Mesendoderm (in vitro differentiated cells): Measurements from ENCODE around the gene UBAP2L.
"Not testable (repeated sequence)": the region's sequence is repeated elsewhere in the genome, so short reads cannot be mapped to it uniquely, and the experiment has no call there.

Experiments
- DNase-seq: peaks from one replicate; pipeline ENCODE4 v3.0.0; 2013
- H2AK5ac ChIP-seq: 2 replicates; pipeline ENCODE4 v1.6.1; 2013; ENCODE audit warnings: low read length, inconsistent platforms
- H2BK120ac ChIP-seq: 2 replicates; pipeline ENCODE4 v1.6.1; 2013; ENCODE audit warnings: low read depth, mild to moderate bottlenecking, low read length, moderate library complexity, mixed read lengths
- H2BK15ac ChIP-seq: replicated peaks from 2 replicates; pipeline ENCODE4 v1.6.1; 2013; ENCODE audit warnings: low read depth, mild to moderate bottlenecking, moderate library complexity
- H2BK5ac ChIP-seq: 2 replicates; pipeline ENCODE4 v1.6.1; 2013; ENCODE audit warnings: low read length, inconsistent platforms
- H3K18ac ChIP-seq: 2 replicates; pipeline ENCODE4 v1.6.1; 2013; ENCODE audit warnings: mild to moderate bottlenecking, low read length, mixed read lengths
- H3K23ac ChIP-seq: one replicate; pipeline ENCODE4 v1.6.1; 2013; ENCODE audit warnings: low read length
- H3K27ac ChIP-seq: 2 replicates; pipeline ENCODE4 v1.5.1; 2013; ENCODE audit warnings: low read depth, mild to moderate bottlenecking, inconsistent platforms, low read length, moderate library complexity
- H3K27me3 ChIP-seq: 2 replicates; pipeline ENCODE4 v1.6.1; 2013; ENCODE audit warnings: low read length, control low read depth, mild to moderate bottlenecking, inconsistent platforms; ENCODE audit not compliant: insufficient read depth, poor library complexity
- H3K36me3 ChIP-seq: 2 replicates; pipeline ENCODE4 v1.6.1; 2013; ENCODE audit warnings: low read length, inconsistent platforms; ENCODE audit not compliant: control insufficient read depth, insufficient read depth
- H3K4ac ChIP-seq: one replicate; pipeline ENCODE4 v1.6.1; 2013; ENCODE audit warnings: low read depth, mild to moderate bottlenecking, low read length, moderate library complexity
- H3K4me1 ChIP-seq: 2 replicates; pipeline ENCODE4 v1.6.1; 2013; ENCODE audit warnings: low read depth, low read length, inconsistent platforms; ENCODE audit not compliant: control insufficient read depth
- H3K4me2 ChIP-seq: 2 replicates; pipeline ENCODE4 v1.6.1; 2013; ENCODE audit warnings: low read length
- H3K4me3 ChIP-seq: 2 replicates; pipeline ENCODE4 v1.5.1; 2013; ENCODE audit warnings: mild to moderate bottlenecking, low read length
- H3K56ac ChIP-seq: one replicate; pipeline ENCODE4 v1.6.1; 2013; ENCODE audit warnings: low read length
- H3K79me1 ChIP-seq: 2 replicates; pipeline ENCODE4 v1.6.1; 2013; ENCODE audit warnings: low read length, inconsistent platforms
- H3K79me2 ChIP-seq: 2 replicates; pipeline ENCODE4 v1.6.1; 2013; ENCODE audit warnings: mild to moderate bottlenecking, low read length; ENCODE audit not compliant: control insufficient read depth, insufficient read depth
- H3K9ac ChIP-seq: 2 replicates; pipeline ENCODE4 v1.6.1; 2013; ENCODE audit warnings: low read length, inconsistent platforms
- H4K5ac ChIP-seq: one replicate; pipeline ENCODE4 v1.6.1; 2013; ENCODE audit warnings: low read length
- H4K8ac ChIP-seq: one replicate; pipeline ENCODE4 v1.6.1; 2013; ENCODE audit warnings: low read depth, mild to moderate bottlenecking, control low read depth, low read length, moderate library complexity
- WGBS: extraction: QIAGEN DNeasy Blood & Tissue Kit; methylation state at CpG from one replicate; pipeline ENCODE4 v1.1.7; 2013; ENCODE audit warnings: low lambda C conversion rate, missing lambda C conversion rate; ENCODE audit not compliant: insufficient coverage; ENCODE audit errors: extremely low coverage; 5-methylcytosine and 5-hydroxymethylcytosine counted together

The UBAP2L gene

DNA sequence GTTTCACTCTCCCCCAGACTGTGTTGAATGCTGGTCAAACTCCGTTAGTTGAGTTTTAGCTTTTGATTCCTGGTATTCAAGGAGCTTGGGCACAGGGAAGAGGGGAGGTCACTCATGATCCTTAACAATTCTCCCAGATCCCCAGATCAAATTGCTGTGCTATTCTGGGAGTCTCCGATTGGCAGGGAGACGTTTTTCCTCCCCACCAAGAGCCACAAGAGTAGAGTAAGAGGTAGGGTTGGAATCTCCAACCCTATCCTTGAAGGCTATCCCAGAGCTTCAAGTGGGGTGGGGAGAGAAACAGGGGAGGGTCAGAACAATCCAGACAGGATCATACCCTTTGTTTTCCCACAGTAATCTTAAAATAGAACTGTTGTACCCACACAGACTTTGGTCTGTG is 28.3 kb upstream of the UBAP2L start:
- no peak overlapping the region for H3K56ac ChIP-seq
- H3K23ac ChIP-seq, result no peak overlapping the region
- no peaks in the 10 kb centered on the region for H3K27me3 ChIP-seq
- H4K5ac ChIP-seq, result no peak overlapping the region
- no peak overlapping the region for H3K27ac ChIP-seq
- H3K79me1 ChIP-seq, result no peaks in the 10 kb centered on the region
- H2BK15ac ChIP-seq, result no peak overlapping the region
- H4K8ac ChIP-seq, result no peak overlapping the region
- no peak overlapping the region for H3K4me2 ChIP-seq
- H3K18ac ChIP-seq, result no peak overlapping the region
- WGBS, result no CpG with 5 or more reads among the region's 3 CpGs
- no peak overlapping the region for H2BK120ac ChIP-seq
- H3K79me2 ChIP-seq, result no peaks in the 10 kb centered on the region
- DNase-seq, result no peak
- H3K9ac ChIP-seq, result no peak overlapping the region
- no peaks in the 10 kb centered on the region for H3K36me3 ChIP-seq
- no peak overlapping the region for H2BK5ac ChIP-seq
- no peak overlapping the region for H2AK5ac ChIP-seq
- H3K4ac ChIP-seq, result no peak overlapping the region
- no peaks in the 10 kb centered on the region for H3K4me1 ChIP-seq
- H3K4me3 ChIP-seq, result no peak overlapping the region

DNA sequence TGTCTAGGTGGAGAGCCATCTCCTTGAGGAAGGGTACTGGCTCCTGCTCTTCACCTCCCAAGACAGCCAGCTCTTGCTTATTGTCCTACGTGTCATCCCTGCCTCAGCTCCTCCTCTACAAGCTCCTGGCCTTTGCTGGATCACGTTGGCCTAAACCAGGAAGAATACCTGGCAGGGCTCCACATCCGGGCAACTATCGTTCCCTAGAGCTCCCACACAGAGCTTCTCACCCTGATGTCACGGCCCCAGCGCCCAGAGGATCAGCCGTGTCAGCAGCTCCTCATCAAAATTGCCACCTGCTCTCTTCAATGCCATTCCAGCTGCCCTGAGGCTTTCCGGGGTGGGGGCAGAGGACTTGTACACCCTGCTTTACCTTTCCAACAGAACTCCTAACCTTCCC is 26.9 kb upstream of the UBAP2L start:
- H3K79me1 ChIP-seq, result no peaks in the 10 kb centered on the region
- H2AK5ac ChIP-seq, result no peak overlapping the region
- H3K36me3 ChIP-seq, result no peaks in the 10 kb centered on the region
- H3K27me3 ChIP-seq, result no peaks in the 10 kb centered on the region
- H3K23ac ChIP-seq, result no peak overlapping the region
- H3K4me3 ChIP-seq, result no peak overlapping the region
- H3K9ac ChIP-seq, result no peak overlapping the region
- no peak overlapping the region for H3K4ac ChIP-seq
- H4K5ac ChIP-seq, result no peak overlapping the region
- H2BK15ac ChIP-seq, result no peak overlapping the region
- H2BK120ac ChIP-seq, result no peak overlapping the region
- H3K4me2 ChIP-seq, result no peak overlapping the region
- no peak overlapping the region for H2BK5ac ChIP-seq
- no peak overlapping the region for H4K8ac ChIP-seq
- H3K56ac ChIP-seq, result no peak overlapping the region
- H3K27ac ChIP-seq, result no peak overlapping the region
- WGBS, result no CpG with 5 or more reads among the region's 8 CpGs
- H3K18ac ChIP-seq, result no peak overlapping the region
- DNase-seq, result no peak
- no peaks in the 10 kb centered on the region for H3K4me1 ChIP-seq
- no peaks in the 10 kb centered on the region for H3K79me2 ChIP-seq

DNA sequence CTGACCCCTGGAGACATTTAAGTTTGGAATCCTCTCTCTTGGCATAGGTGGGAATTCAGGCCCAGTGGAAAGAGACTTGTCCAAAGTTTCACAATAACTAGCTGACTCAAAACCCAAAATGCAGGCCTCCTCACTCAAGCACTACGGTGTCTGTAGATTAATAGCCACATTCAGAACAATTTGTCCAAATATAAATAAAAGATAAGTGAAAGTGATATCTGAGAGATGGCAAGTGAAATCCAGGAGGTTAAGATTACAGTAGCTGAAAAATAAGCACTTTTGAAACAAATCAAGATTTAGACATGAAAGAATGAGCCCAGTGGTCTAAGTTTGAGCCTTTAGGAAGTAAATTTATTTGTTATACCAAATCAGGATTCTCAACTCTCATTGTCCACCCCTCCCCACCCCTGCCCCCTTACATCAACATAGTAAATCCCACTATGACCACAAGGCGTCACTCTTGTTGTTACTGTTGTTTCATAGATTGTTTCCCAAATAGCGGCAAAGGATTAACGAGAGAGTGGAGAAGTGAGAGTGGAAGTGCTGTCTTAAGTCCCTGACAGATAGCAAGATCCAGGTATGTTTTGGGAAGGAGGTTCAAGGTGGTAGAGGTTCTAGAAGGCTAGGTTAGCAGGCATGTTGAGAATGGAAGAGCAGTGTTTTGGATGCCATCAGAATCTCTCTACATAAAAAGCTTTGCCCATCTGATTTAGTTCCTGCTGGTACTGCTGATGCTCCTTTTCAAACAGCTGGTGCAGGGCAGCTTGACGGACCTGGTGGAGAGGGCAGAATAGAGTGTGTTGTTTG is 21.8 kb upstream of the UBAP2L start:
- Histone ChIP-seq H3K4me2 (no peak overlapping the region), H3K79me2 (no peaks in the 10 kb centered on the region), H4K5ac (no peak overlapping the region), H3K36me3 (no peaks in the 10 kb centered on the region), H3K4me3 (no peak overlapping the region), H3K4me1 (no peaks in the 10 kb centered on the region), H3K27me3 (no peaks in the 10 kb centered on the region), H3K18ac (no peak overlapping the region), H3K9ac (no peak overlapping the region), H3K4ac (no peak overlapping the region), H3K79me1 (no peaks in the 10 kb centered on the region), H2BK120ac (no peak overlapping the region), H3K27ac (no peak overlapping the region), H3K56ac (peak overlapping the region; percentile 2), H2BK15ac (no peak overlapping the region), H4K8ac (no peak overlapping the region), H2BK5ac (no peak overlapping the region), H3K23ac (no peak overlapping the region), H2AK5ac (no peak overlapping the region)
- DNase-seq, result peak; percentile 84
- no CpG with 5 or more reads among the region's 5 CpGs for WGBS

DNA sequence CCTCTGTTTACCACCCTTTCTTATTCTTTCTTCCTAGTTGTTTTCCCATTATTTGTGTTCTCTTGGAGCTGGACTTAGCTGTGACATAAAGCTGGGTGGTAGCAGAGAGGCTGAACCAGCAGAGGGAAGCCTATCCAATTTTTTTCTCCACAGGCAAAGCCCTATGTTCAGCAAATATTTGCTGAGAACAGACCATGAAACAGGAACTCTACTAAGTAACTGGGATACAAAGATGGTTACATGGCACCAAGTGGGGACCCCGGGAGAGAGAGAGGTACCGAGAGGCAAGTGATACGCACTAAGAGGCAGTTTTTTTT is 21.2 kb upstream of the UBAP2L start:
- no peak overlapping the region for H3K18ac ChIP-seq

DNA sequence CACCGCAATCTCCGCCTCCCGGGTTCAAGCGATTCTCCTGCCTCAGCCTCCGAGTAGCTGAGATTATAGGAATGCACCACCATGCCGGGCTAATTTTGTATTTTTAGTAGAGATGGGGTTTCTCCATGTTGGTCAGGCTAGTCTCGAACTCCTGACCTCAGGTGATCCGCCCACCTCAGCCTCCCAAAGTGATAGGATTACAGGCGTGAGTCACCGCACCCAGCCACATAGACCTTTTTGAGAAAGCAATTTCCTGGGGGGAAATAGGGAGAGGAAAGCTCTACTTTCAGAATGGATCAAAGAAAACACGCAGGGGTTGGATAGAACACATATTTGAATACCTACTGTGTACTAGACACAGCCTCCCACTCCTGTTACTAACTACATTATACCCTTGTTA is 15.0 kb upstream of the UBAP2L start:
- not testable (repeated sequence) for H3K27me3 ChIP-seq

More for the DNA sequence above, 21.2 kb upstream of the UBAP2L start:
- Histone ChIP-seq H3K4me1 (no peaks in the 10 kb centered on the region), H3K27ac (no peak overlapping the region), H2BK5ac (no peak overlapping the region), H3K36me3 (no peaks in the 10 kb centered on the region), H2BK15ac (no peak overlapping the region), H3K4me3 (no peak overlapping the region), H2BK120ac (no peak overlapping the region), H3K27me3 (no peaks in the 10 kb centered on the region), H3K79me1 (no peaks in the 10 kb centered on the region), H3K9ac (no peak overlapping the region), H4K8ac (no peak overlapping the region), H3K4ac (no peak overlapping the region), H3K4me2 (no peak overlapping the region), H3K79me2 (no peaks in the 10 kb centered on the region), H3K56ac (no peak overlapping the region), H2AK5ac (no peak overlapping the region), H4K5ac (no peak overlapping the region), H3K23ac (no peak overlapping the region)
- peak; percentile 14 for DNase-seq
- no CpG with 5 or more reads among the region's 3 CpGs for WGBS

DNA sequence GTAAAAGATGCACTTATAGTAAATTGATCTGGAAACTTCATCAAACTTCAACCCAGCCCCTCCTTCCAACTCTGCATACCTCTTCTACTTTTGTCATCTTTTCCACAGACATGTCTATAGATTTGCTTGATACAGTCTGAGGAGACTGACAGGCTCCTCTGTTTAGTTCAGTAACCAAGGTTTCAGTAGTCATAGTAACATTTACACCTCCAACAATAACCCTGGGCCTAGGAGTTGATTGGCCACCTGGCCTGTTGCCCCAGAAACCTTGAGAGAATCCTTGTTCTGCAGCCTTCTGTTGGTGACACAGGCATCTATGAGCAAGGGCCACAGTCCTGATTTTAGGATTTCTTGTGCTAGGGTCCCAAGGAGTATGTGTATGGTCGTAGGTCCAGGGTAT is 14.6 kb upstream of the UBAP2L start, which contains the start of gene CFAP141:
TSS of gene CFAP141 (minus strand) at position 138 of the 400 bp plus-strand sequence. CDS start at position 112, 26 bp downstream.
- Histone ChIP-seq H3K27ac (no peak within 1 kb of the TSS), H2BK5ac (no peak within 1 kb of the TSS), H3K36me3 (peaks cover 3% of the 10 kb centered on the region), H3K23ac (no peak within 1 kb of the TSS), H4K8ac (no peak within 1 kb of the TSS), H3K18ac (no peak within 1 kb of the TSS), H3K79me2 (no peaks in the 10 kb centered on the region), H3K4ac (no peak within 1 kb of the TSS), H3K4me3 (no peak within 1 kb of the TSS), H2AK5ac (no peak within 1 kb of the TSS), H3K56ac (no peak within 1 kb of the TSS), H4K5ac (no peak within 1 kb of the TSS), H3K27me3 (no peaks in the 10 kb centered on the region), H3K9ac (no peak within 1 kb of the TSS), H3K79me1 (no peaks in the 10 kb centered on the region), H3K4me2 (no peak within 1 kb of the TSS), H2BK120ac (no peak within 1 kb of the TSS), H2BK15ac (no peak within 1 kb of the TSS), H3K4me1 (no peaks in the 10 kb centered on the region)
- DNase-seq, result peak; percentile 73
- no CpG with 5 or more reads among the region's 1 CpG for WGBS

More for the DNA sequence above, 15.0 kb upstream of the UBAP2L start:
- H3K4me2 ChIP-seq, H3K27ac ChIP-seq, H2BK15ac ChIP-seq, H3K9ac ChIP-seq, H3K23ac ChIP-seq, H4K5ac ChIP-seq, H2BK120ac ChIP-seq, H3K18ac ChIP-seq, DNase-seq, H4K8ac ChIP-seq, H3K79me1 ChIP-seq, H3K4ac ChIP-seq, H2BK5ac ChIP-seq, H3K79me2 ChIP-seq, H3K36me3 ChIP-seq, H3K4me1 ChIP-seq, H3K56ac ChIP-seq, H3K4me3 ChIP-seq, H2AK5ac ChIP-seq: not testable (repeated sequence)
- WGBS, result no CpG with 5 or more reads among the region's 11 CpGs
